Thoracic aorta (tissue), 2 donors: Measurements from ENCODE around the gene NAT16. TPM values are rescaled to one million over a fixed set of nuclear protein-coding genes. Genes with fewer than 3 reads are reported as not detected.

ENCODE experiments used
- ATAC-seq: fragments of 150-250 bp; one replicate; pipeline ENCODE4 v1.8.0; 2017; ENCODE audit warnings: low read depth; ENCODE audit not compliant: insufficient number of reproducible peaks, low FRiP score
- DNase-seq: peaks from one replicate; pipeline ENCODE4 v3.0.0-alpha.2; 2020; ENCODE audit warnings: low spot score
- H3K27ac ChIP-seq, 2 donors: fragments of 200-600 bp; sonication (generic); 1 replicate in 1 of 2; 2 replicates in 1 of 2; pipeline ENCODE4 v1.5.1; 2016; ENCODE audit warnings: mild to moderate bottlenecking in 2 of 2, moderate library complexity in 2 of 2
- H3K27me3 ChIP-seq: fragments of 200-600 bp; sonication (generic); replicated peaks from 2 replicates; pipeline ENCODE4 v1.6.0; 2016; ENCODE audit warnings: mild to moderate bottlenecking; ENCODE audit not compliant: insufficient read depth
- H3K36me3 ChIP-seq: fragments of 200-600 bp; sonication (generic); one replicate; pipeline ENCODE4 v1.5.1; 2016
- H3K4me1 ChIP-seq, 2 donors: fragments of 200-600 bp; sonication (generic); 1 replicate in 1 of 2; 2 replicates in 1 of 2; pipeline versions ENCODE4 v1.5.1 to v1.6.0; 2016; ENCODE audit warnings: low read depth in 2 of 2, mild to moderate bottlenecking in 1 of 2; ENCODE audit not compliant: control insufficient read depth in 1 of 2
- H3K4me3 ChIP-seq: fragments of 200-600 bp; sonication (generic); 2 replicates; pipeline ENCODE4 v1.5.1; 2016; ENCODE audit warnings: mild to moderate bottlenecking
- H3K9me3 ChIP-seq: fragments of 200-600 bp; sonication (generic); 2 replicates; pipeline ENCODE4 v1.5.1; 2016
- CTCF ChIP-seq: fragments of 200-600 bp; sonication (generic); IDR thresholded peaks from one replicate; pipeline ENCODE4 v1.5.1; 2019; ENCODE audit warnings: antibody characterized with exemption
- total RNA-seq, 2 donors: library from RNA; depleted of rRNA; stranded (reverse); fragments of >200 nt; gene quantifications; one replicate each; pipeline versions ENCODE4 v1.1.0 to v1.2.3, GENCODE V29; 2016

Gene NAT16
- total RNA-seq, 2 donors from 2014 or later = not detected

GRCh38 chr7:101216001-101216859 is 36.1 kb upstream of the NAT16 start:
- Histone ChIP-seq H3K4me1 (peaks cover 16 to 37% of the 10 kb centered on the region in 2 donors), H3K27me3 (no peaks in the 10 kb centered on the region), H3K27ac (peak overlapping the region in 1 of 2 donors; percentile 87), H3K9me3 (no peaks in the 10 kb centered on the region), H3K36me3 (peaks cover 10% of the 10 kb centered on the region), H3K4me3 (peak overlapping the region; percentile 87)
- no peak for TF ChIP-seq CTCF
- ATAC-seq = no peak
- DNase-seq = no peak

- H3K4me3 ChIP-seq = no peak overlapping the region
- peaks cover 9 to 16% of the 10 kb centered on the region in 2 donors for H3K4me1 ChIP-seq
- no peaks in the 10 kb centered on the region for H3K27me3 ChIP-seq
- ATAC-seq (no peak), DNase-seq (no peak)
- H3K27ac ChIP-seq = no peak overlapping the region
- peaks cover 27% of the 10 kb centered on the region for H3K36me3 ChIP-seq
- H3K9me3 ChIP-seq = no peaks in the 10 kb centered on the region
- TF ChIP-seq CTCF = no peak
Measured at GRCh38 chr7:101212014-101212413, 31.9 kb upstream of the NAT16 start.

DNA sequence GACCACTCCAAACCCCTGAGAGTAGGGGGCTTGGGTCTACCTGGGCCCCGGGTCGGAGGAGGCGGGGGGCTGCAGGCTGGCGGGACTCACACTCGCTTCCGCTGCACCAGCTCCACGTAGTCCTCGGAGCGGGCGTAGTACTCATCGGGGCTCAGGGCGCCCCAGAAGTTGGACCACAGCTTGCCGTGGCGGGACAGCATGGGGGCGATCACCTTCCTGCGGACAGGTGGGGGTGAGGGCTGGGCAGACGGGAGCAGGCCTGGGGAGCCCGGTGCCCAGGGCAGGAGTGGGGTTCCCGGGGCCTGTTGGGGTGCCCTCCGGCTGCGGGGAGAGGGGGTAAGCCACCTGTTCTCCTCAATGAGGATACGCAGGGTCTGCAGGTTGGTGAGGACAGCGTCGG is 31.4 kb upstream of the NAT16 start:
- TF ChIP-seq CTCF = no peak
- peaks cover 27% of the 10 kb centered on the region for H3K36me3 ChIP-seq
- ATAC-seq = no peak
- no peak overlapping the region for H3K27ac ChIP-seq
- no peak overlapping the region for H3K4me3 ChIP-seq
- H3K9me3 ChIP-seq = no peaks in the 10 kb centered on the region
- no peak for DNase-seq
- H3K4me1 ChIP-seq = peaks cover 6 to 12% of the 10 kb centered on the region in 2 donors
- H3K27me3 ChIP-seq = no peaks in the 10 kb centered on the region

DNA sequence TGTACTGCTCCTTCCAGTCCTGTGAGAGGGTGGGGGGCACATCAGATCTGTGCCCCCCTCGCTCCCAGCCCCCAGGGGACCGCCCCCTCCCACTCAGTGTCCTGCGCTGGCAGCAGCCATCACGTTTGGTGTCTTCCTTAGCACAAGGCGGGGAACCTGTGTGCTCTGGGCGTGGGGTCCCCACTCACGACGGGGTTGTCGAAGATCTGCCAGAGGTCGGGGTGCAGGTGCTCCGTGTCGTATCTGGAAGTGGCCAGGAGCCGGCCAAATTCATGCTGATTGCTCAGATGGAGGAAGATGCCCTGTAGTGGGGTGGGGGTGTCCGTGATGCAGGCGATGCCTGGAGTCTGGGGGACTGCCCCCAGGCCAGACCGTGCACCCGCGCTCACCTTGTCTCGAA is 30.1 kb upstream of the NAT16 start:
- ATAC-seq (no peak), DNase-seq (no peak)
- H3K4me3 ChIP-seq = no peak overlapping the region
- H3K27me3 ChIP-seq = no peaks in the 10 kb centered on the region
- H3K9me3 ChIP-seq = no peaks in the 10 kb centered on the region
- no peaks in the 10 kb centered on the region for H3K4me1 ChIP-seq
- H3K27ac ChIP-seq = no peak overlapping the region
- no peak for TF ChIP-seq CTCF
- H3K36me3 ChIP-seq = peaks cover 27% of the 10 kb centered on the region

GRCh38 chr7:101208794-101209193 is 28.7 kb upstream of the NAT16 start:
- H3K27ac ChIP-seq = no peak overlapping the region
- ATAC-seq (no peak), DNase-seq (no peak)
- H3K4me3 ChIP-seq = no peak overlapping the region
- H3K36me3 ChIP-seq = peaks cover 24% of the 10 kb centered on the region
- H3K4me1 ChIP-seq = no peaks in the 10 kb centered on the region
- H3K9me3 ChIP-seq = no peaks in the 10 kb centered on the region
- no peak for TF ChIP-seq CTCF
- no peaks in the 10 kb centered on the region for H3K27me3 ChIP-seq
